ENCODE results near the gene ADH1B. TPM values are rescaled to one million over a fixed set of nuclear protein-coding genes. Genes with fewer than 3 reads are reported as not detected.

Gene ADH1B
- total RNA-seq, 2 donors from 2014 or later, result 111 to 477 TPM

DNA sequence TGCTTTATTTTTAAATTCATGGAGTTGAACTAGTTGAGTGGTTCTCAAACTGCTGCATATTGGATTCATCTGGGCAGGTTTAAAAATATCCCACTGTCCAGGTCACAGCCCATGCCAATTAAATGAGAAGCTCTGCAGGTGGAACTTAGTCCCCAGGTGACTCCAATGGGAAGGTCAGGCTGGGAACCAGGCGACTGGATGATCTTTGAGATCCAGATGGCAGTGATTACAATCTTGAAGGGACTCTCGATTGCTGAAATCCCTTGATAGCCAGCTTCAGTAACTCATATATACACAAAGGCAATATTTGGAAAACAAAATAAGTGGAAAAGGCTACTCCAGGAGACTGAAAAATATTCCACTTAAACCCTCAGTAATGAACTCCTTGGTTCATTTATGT, 38.5 kb downstream of the ADH1B start:
- no peaks in the 10 kb centered on the region for H3K36me3 ChIP-seq
- H3K4me1 ChIP-seq, result no peaks in the 10 kb centered on the region
- H3K27ac ChIP-seq, result no peak overlapping the region
- no peaks in the 10 kb centered on the region for H3K9me3 ChIP-seq
- no peak overlapping the region for H3K4me3 ChIP-seq
- DNase-seq (ENCODE audit: low spot score), result no peak
- no peaks in the 10 kb centered on the region for H3K27me3 ChIP-seq
- TF ChIP-seq, protein P1, sequence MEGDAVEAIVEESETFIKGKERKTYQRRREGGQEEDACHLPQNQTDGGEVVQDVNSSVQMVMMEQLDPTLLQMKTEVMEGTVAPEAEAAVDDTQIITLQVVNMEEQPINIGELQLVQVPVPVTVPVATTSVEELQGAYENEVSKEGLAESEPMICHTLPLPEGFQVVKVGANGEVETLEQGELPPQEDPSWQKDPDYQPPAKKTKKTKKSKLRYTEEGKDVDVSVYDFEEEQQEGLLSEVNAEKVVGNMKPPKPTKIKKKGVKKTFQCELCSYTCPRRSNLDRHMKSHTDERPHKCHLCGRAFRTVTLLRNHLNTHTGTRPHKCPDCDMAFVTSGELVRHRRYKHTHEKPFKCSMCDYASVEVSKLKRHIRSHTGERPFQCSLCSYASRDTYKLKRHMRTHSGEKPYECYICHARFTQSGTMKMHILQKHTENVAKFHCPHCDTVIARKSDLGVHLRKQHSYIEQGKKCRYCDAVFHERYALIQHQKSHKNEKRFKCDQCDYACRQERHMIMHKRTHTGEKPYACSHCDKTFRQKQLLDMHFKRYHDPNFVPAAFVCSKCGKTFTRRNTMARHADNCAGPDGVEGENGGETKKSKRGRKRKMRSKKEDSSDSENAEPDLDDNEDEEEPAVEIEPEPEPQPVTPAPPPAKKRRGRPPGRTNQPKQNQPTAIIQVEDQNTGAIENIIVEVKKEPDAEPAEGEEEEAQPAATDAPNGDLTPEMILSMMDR (IDR thresholded peaks at IDR 0.05), result no peak

DNA sequence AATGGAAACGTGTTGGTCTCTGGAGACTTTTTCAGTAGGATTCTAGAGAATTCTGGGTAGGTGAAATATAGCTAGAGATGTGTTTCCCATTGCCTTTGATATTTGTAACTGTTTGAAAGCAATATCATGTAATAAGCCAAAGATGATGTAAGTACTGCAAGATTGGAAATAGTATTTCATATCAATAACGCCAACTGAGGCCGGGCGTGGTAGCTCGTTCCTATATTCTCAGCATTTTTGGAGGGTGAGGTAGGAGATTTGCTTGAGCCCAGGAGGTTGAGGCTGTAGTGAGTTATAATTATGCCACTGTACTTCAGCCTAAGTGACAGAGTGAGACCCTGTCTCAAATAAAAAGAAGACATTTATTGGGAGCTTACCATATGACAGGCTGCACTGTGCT, 39.9 kb downstream of the ADH1B start:
- H3K4me1 ChIP-seq, result no peaks in the 10 kb centered on the region
- H3K27ac ChIP-seq, result no peak overlapping the region
- no peaks in the 10 kb centered on the region for H3K27me3 ChIP-seq
- no peak for DNase-seq (ENCODE audit: low spot score)
- no peaks in the 10 kb centered on the region for H3K9me3 ChIP-seq
- no peak overlapping the region for H3K4me3 ChIP-seq
- TF ChIP-seq, protein P1 (IDR thresholded peaks at IDR 0.05), result no peak
- no peaks in the 10 kb centered on the region for H3K36me3 ChIP-seq

DNA sequence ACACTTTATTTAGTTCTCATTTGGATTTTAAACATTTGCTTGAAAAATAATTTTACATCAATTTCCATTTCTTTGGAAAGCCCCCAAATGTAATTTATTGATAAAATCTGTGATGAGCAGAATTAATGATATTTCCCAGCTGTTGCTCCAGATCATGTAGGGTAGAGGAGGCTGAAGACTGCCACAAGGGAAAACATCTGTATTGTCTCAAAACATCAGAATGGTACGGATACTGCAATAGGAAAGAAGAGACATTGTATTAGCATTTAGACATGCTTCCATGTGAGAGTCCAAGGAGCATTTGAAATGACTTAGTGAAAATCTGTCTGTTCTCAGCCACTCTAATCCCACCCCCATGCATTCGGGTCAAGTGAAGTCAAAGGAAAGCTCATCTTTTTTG, 44.8 kb downstream of the ADH1B start:
- TF ChIP-seq, protein P1 (IDR thresholded peaks at IDR 0.05), result no peak
- Histone ChIP-seq H3K27ac (no peak overlapping the region), H3K4me3 (no peak overlapping the region), H3K9me3 (no peaks in the 10 kb centered on the region), H3K36me3 (no peaks in the 10 kb centered on the region), H3K4me1 (no peaks in the 10 kb centered on the region), H3K27me3 (no peaks in the 10 kb centered on the region)
- no peak for DNase-seq (ENCODE audit: low spot score)

DNA sequence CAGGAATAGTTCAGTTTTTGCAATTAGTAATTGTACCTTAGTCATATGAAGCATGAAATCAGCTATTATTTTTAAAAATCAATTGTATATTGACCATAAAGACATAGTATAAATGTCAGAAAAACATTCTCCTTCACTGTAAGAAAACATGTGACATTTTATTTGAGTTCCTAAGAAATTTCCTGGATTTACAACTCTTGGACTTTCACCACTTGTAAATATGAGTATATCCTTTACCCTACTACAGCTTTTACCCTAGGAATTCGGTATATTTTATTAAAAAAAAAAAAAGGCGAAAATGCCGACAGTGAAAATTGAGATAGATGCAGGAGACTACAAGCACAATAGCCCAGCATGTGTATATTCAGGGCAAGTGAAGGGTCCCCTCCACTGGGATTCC, 45.3 kb downstream of the ADH1B start:
- no peaks in the 10 kb centered on the region for H3K27me3 ChIP-seq
- H3K4me3 ChIP-seq, result no peak overlapping the region
- no peak for DNase-seq (ENCODE audit: low spot score)
- no peak overlapping the region for H3K27ac ChIP-seq
- no peaks in the 10 kb centered on the region for H3K9me3 ChIP-seq
- TF ChIP-seq, protein P1 (IDR thresholded peaks at IDR 0.05), result no peak
- no peaks in the 10 kb centered on the region for H3K36me3 ChIP-seq
- no peaks in the 10 kb centered on the region for H3K4me1 ChIP-seq

DNA sequence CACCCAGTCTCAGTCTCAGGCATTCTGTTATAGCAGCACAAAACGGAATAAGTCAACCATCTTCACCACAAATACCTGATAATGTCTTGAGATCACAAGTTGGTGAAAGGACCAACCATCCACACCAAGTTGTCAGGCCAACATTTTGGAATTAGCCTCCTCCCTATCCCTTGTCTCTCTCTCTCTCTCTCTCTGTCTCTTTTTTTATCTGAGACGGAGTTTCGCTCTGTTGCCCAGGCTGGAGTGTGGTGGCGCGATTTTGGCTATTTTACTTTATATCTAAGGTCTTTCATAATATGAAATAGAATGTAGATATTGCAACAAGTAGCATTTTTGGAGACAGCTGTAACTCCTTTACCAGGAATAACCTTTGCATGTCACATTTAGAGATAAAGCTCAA, 46.2 kb downstream of the ADH1B start:
- no peak overlapping the region for H3K4me3 ChIP-seq
- no peak for DNase-seq (ENCODE audit: low spot score)
- TF ChIP-seq, protein P1 (IDR thresholded peaks at IDR 0.05), result no peak
- no peaks in the 10 kb centered on the region for H3K4me1 ChIP-seq
- no peaks in the 10 kb centered on the region for H3K9me3 ChIP-seq
- H3K36me3 ChIP-seq, result no peaks in the 10 kb centered on the region
- no peak overlapping the region for H3K27ac ChIP-seq
- no peaks in the 10 kb centered on the region for H3K27me3 ChIP-seq

DNA sequence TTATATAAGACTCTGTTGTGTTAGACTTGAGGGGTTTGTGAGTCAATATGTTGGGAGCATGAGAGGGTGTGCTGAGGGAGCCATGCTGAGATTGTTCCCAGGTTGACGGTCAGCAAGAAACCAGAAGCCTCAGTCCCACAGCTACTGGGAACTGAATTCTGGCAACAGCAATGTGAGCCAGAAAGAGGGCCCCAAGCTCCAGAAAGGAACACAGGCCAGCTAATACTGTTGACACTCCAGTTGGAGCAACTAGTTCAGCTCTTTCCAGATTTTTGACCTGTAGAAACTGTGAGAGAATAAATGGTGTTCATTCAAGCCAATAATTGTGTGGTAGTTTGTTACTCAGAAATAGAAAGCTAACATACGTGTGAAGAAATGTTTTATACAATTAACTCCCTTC, 47.5 kb downstream of the ADH1B start:
- Histone ChIP-seq H3K36me3 (no peaks in the 10 kb centered on the region), H3K9me3 (no peaks in the 10 kb centered on the region), H3K4me3 (no peak overlapping the region), H3K4me1 (no peaks in the 10 kb centered on the region), H3K27me3 (no peaks in the 10 kb centered on the region), H3K27ac (no peak overlapping the region)
- no peak for DNase-seq (ENCODE audit: low spot score)
- TF ChIP-seq, protein P1 (IDR thresholded peaks at IDR 0.05), result no peak

Measured in right atrium auricular region (tissue), 2 donors.